ENCODE data around the gene PODXL. TPM values are rescaled to one million over a fixed set of nuclear protein-coding genes. Genes with fewer than 3 reads are reported as not detected.
A peak's percentile ranks its signal among the peaks of the same experiment; 100 is the strongest.

PODXL gene
- total RNA-seq, 1 experiment from 2014 or later, result 727 TPM

DNA sequence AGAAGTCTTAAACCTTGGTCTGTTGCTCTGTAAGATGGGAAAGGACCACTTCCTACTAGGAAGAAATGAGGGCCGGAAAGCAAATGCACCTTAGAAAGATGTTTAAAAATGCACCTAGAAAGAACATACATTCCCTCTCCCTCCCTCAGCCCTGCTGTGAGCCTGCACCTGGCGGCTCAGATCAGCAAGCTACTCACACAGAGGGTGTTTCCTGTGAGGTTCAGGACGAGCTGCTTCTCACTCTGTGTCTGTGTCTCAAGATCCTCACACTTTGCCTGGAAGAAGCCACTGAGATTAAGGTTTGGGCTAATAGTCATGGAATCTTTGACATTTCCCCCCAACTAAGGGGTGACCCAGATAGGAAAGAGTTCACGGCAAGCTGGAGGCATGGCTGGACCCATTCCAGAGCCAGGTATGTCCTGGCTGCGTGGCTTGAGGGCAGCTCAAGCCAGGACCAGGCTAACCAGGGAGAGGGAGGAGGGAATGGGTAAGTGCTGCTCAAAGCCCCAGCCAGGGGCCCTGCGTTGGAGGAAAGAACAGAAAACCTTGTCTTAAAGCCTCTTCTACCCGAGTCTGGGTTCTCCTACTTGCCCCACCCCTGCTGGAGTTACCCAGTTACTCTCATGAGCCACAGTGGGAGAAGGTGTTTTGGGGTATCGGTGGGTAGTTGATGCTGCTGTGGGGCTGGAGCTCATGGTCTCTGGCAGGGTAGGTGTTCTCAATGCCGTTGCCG is 47.5 kb downstream of the PODXL start:
- Histone ChIP-seq H3K18ac (ENCODE audit: insufficient read length, low read depth, low read length) (no peak overlapping the region), H3K14ac (ENCODE audit: insufficient read depth, low read length) (no peak overlapping the region), H4K8ac (replicated peaks; ENCODE audit: insufficient read length, low read depth, low read length) (no peak overlapping the region), H3K27me3 (ENCODE audit: insufficient read depth, low read length) (no peaks in the 10 kb centered on the region), H3K27ac (ENCODE audit: insufficient read length, low read depth, low read length) (no peak overlapping the region), H3K4me1 (ENCODE audit: insufficient read depth, low read length) (peaks cover 4% of the 10 kb centered on the region; the same call in 1 of the 2 replicates), H3T11ph (ENCODE audit: low read length) (no peak overlapping the region), H3K9ac (ENCODE audit: extremely low read depth, insufficient read length, low read length) (no peak overlapping the region), H3K4me2 (ENCODE audit: insufficient read depth, insufficient read length, low read length) (no peak overlapping the region), H4K5ac (ENCODE audit: insufficient read length, low read depth, low read length) (no peak overlapping the region), H2BK12ac (ENCODE audit: insufficient read length, low read depth, low read length) (no peak overlapping the region), H4K91ac (ENCODE audit: insufficient read length, low read depth, low read length) (no peak overlapping the region), H2BK5ac (ENCODE audit: insufficient read length, low read length) (no peak overlapping the region), H3K4ac (ENCODE audit: low read depth, low read length) (no peak overlapping the region), H3K9me3 (ENCODE audit: control insufficient read depth, low read depth, low read length) (no peaks in the 10 kb centered on the region), H2BK15ac (ENCODE audit: low read depth, low read length) (no peak overlapping the region), H3K79me1 (ENCODE audit: insufficient read depth, low read depth, low read length, poor library complexity, severe bottlenecking) (peaks cover 10% of the 10 kb centered on the region), H3K23me2 (ENCODE audit: insufficient read length, low read depth, low read length, poor library complexity, severe bottlenecking) (no peaks in the 10 kb centered on the region), H2BK20ac (ENCODE audit: low read depth, low read length, poor library complexity, severe bottlenecking) (no peak overlapping the region), H2BK120ac (ENCODE audit: low read depth, low read length, poor library complexity, severe bottlenecking) (no peak overlapping the region), H2AFZ (ENCODE audit: low read length) (no peak overlapping the region), H3K79me2 (ENCODE audit: insufficient read depth, low read length) (peaks cover 19% of the 10 kb centered on the region; the same call in 1 of the 2 replicates), H2AK5ac (ENCODE audit: insufficient read length, low read length) (no peak overlapping the region), H4K20me1 (ENCODE audit: control insufficient read depth, insufficient read depth, insufficient read length) (peaks cover 3% of the 10 kb centered on the region), H3K23ac (ENCODE audit: insufficient read length, low read depth, low read length) (no peak overlapping the region), H3K56ac (ENCODE audit: insufficient read length, low read depth, low read length) (no peak overlapping the region)
- no CpG with 5 or more reads among the region's 10 CpGs for WGBS (ENCODE audit: extremely low coverage, insufficient read length, low lambda C conversion rate)
- H3K9me3 Mint-ChIP-seq, result no peaks in the 10 kb centered on the region; a peak in 1 of 5 replicates
- H3K4me1 Mint-ChIP-seq, result peaks cover 45 to 68% of the 10 kb centered on the region in 2 experiments
- peak overlapping the region in 1 of 2 experiments; percentile 44; a peak in 2 of 5 replicates for H3K4me3 Mint-ChIP-seq
- peaks cover 2% of the 10 kb centered on the region for H3K27me3 Mint-ChIP-seq (ENCODE audit: low read depth)
- TF ChIP-seq, protein P1, sequence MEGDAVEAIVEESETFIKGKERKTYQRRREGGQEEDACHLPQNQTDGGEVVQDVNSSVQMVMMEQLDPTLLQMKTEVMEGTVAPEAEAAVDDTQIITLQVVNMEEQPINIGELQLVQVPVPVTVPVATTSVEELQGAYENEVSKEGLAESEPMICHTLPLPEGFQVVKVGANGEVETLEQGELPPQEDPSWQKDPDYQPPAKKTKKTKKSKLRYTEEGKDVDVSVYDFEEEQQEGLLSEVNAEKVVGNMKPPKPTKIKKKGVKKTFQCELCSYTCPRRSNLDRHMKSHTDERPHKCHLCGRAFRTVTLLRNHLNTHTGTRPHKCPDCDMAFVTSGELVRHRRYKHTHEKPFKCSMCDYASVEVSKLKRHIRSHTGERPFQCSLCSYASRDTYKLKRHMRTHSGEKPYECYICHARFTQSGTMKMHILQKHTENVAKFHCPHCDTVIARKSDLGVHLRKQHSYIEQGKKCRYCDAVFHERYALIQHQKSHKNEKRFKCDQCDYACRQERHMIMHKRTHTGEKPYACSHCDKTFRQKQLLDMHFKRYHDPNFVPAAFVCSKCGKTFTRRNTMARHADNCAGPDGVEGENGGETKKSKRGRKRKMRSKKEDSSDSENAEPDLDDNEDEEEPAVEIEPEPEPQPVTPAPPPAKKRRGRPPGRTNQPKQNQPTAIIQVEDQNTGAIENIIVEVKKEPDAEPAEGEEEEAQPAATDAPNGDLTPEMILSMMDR (conservative IDR thresholded peaks at IDR 0.05), result no peak
- H3K27ac Mint-ChIP-seq, result peak overlapping the region; percentile 85 to 99 (median 99)
- no peak for DNase-seq
- peaks cover 81 to 91% (median 90%) of the 10 kb centered on the region in 3 experiments for H3K36me3 Mint-ChIP-seq (ENCODE audit: insufficient read depth in 1 of 3, low read depth in 3 of 3)
